Measurements from ENCODE around the gene SLCO2B1.
"Not testable (repeated sequence)": the region's sequence is repeated elsewhere in the genome, so short reads cannot be mapped to it uniquely, and the experiment has no call there.

The SLCO2B1 gene, protein sequence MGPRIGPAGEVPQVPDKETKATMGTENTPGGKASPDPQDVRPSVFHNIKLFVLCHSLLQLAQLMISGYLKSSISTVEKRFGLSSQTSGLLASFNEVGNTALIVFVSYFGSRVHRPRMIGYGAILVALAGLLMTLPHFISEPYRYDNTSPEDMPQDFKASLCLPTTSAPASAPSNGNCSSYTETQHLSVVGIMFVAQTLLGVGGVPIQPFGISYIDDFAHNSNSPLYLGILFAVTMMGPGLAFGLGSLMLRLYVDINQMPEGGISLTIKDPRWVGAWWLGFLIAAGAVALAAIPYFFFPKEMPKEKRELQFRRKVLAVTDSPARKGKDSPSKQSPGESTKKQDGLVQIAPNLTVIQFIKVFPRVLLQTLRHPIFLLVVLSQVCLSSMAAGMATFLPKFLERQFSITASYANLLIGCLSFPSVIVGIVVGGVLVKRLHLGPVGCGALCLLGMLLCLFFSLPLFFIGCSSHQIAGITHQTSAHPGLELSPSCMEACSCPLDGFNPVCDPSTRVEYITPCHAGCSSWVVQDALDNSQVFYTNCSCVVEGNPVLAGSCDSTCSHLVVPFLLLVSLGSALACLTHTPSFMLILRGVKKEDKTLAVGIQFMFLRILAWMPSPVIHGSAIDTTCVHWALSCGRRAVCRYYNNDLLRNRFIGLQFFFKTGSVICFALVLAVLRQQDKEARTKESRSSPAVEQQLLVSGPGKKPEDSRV

GRCh38 chr11:75150879-75151278 lies at the start of gene SLCO2B1:
SLCO2B1 (plus strand) TSS chr11:75151107; CDS start chr11:75151382, 275 bp downstream.
- FAIRE-seq (no peak), DNase-seq (ENCODE audit: insufficient read length, low spot score) (no peak)
- TF ChIP-seq, protein P1, sequence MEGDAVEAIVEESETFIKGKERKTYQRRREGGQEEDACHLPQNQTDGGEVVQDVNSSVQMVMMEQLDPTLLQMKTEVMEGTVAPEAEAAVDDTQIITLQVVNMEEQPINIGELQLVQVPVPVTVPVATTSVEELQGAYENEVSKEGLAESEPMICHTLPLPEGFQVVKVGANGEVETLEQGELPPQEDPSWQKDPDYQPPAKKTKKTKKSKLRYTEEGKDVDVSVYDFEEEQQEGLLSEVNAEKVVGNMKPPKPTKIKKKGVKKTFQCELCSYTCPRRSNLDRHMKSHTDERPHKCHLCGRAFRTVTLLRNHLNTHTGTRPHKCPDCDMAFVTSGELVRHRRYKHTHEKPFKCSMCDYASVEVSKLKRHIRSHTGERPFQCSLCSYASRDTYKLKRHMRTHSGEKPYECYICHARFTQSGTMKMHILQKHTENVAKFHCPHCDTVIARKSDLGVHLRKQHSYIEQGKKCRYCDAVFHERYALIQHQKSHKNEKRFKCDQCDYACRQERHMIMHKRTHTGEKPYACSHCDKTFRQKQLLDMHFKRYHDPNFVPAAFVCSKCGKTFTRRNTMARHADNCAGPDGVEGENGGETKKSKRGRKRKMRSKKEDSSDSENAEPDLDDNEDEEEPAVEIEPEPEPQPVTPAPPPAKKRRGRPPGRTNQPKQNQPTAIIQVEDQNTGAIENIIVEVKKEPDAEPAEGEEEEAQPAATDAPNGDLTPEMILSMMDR (IDR thresholded peaks at IDR 0.05; ENCODE audit: insufficient read depth, missing control alignments) = no peak

DNA sequence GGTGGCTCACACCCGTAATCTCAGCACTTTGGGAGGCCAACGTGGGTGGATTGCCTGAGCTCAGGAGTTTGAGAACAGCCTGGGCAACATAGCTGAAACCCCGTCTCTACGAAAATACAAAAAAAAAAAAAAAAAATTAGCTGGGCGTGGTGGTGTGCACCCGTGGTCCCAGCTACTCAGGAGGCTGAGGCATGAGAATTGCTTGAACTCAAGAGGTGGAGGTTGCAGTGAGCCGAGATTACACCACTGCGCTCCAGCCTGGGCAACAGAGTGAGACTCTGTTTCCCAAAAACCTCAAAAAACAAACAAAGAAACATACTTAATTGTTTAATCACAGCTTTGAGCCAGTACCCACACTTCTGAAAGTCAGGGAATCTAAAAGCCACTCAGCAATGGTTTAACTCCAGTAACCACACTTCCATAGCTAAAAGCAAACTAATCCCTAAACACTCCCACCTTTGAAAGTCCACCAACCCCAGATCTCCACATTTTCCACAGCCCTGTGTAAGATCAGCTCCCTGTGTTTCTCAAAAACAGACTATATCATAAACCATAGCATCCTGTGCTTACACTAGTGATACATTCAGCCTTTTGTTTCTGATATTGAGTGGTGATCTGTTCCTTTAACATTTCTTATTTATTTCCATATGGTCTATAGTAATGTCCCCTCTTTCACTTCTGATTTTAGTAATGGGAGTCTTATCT lies 49.3 kb upstream of the SLCO2B1 start:
- no peak for FAIRE-seq
- TF ChIP-seq, protein P1 (IDR thresholded peaks at IDR 0.05; ENCODE audit: insufficient read depth, missing control alignments) = no peak
- DNase-seq (ENCODE audit: insufficient read length, low spot score) = no peak

GRCh38 chr11:75103380-75104026 lies 47.4 kb upstream of the SLCO2B1 start:
- TF ChIP-seq, protein P1 (IDR thresholded peaks at IDR 0.05; ENCODE audit: insufficient read depth, missing control alignments) = no peak
- FAIRE-seq (no peak), DNase-seq (ENCODE audit: insufficient read length, low spot score) (no peak)

DNA sequence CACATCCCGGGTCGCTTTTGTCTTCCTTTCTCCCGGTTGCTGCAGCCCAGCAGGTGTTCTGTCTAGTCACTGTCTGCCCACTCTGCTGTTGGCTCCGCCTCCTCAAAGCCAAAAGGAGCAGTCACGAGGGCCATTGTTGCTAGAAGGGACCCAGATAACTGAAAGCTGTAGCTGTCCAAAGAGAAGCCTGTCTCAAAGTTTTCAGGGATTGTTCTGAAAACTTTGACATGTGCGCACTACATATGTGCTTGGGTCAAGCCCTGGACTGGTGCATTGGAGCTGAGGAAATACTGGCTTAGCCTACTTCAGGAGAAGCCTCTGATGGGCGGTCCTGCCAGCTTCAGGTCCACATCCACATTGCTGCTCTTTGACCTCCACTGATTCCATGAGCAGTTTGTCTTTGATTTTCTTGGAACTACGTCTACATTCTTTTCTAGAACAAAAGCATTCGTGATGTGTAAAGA lies 45.4 kb upstream of the SLCO2B1 start:
- TF ChIP-seq, protein P1 (IDR thresholded peaks at IDR 0.05; ENCODE audit: insufficient read depth, missing control alignments) = no peak
- no peak for FAIRE-seq
- no peak for DNase-seq (ENCODE audit: insufficient read length, low spot score)

DNA sequence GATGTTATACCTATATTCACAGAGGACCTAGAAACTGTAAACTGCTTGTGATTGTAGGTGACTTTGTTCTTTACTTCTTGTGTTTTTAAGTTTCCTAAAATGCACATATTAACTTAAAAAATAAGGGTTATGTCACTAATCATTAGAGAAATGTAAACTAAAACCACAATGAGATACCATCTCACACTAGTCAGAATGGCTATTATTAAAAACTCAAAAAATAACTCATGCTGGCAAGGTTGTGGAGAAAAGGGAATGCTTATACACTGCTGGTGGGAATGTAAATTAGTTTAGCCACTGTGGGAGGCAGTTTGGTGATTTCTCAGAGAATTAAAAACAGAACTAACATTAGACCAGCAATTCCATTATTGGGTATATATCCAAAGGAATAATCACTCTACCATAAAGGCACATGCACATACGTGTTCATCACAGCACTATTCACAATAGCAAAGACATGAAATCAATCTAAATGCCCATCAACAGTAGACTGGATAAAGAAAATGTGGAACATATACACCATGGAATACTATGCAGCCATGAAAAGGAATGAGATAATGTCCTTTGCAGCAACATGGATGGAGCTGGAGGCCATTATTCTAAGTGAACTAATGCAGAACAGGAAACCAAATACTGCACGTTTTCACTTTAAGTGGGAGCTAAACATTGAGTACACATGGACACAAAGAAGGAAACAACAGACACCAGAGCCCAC lies 44.8 kb upstream of the SLCO2B1 start:
- not testable (repeated sequence) for DNase-seq (ENCODE audit: insufficient read length, low spot score); FAIRE-seq

DNA sequence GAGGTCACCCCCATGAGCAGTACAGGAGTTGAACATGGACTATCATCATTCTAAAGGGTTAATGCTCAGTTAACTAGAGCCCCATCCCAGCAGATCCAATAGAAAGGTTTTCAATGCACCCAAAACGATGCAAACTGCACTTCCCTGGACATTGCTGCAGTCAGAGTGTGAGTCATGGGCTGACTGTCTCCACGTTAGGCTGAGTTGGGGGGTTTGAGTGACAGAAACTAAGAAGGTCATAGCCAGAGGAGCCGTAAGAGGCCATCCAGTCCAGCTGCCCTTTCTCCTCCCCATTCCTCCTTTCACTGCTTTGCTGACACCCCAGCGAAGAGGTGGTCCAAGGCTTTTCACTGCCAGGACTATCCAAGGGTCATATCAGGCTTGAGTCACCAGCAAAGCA lies 43.7 kb upstream of the SLCO2B1 start:
- TF ChIP-seq, protein P1 (IDR thresholded peaks at IDR 0.05; ENCODE audit: insufficient read depth, missing control alignments) = no peak
- FAIRE-seq = no peak
- no peak for DNase-seq (ENCODE audit: insufficient read length, low spot score)

All from D721Med (cell line).